T-helper 2 cell treated with Interferon-gamma antibody and Interleukin-4, amounts not matched to agents 100 ng/mL and 5 ng/mL, for 36 hours (primary cell): ENCODE measurements around the gene ARAP1. TPM values are rescaled to one million over a fixed set of nuclear protein-coding genes. Genes with fewer than 3 reads are reported as not detected.

Experiments used
- intact Hi-C: fragments of 100-400 bp; cut with micrococcal nuclease; formaldehyde crosslinking; loops from one replicate; pipeline ENCODE4 v1.15.1; 2023
- total RNA-seq: library from RNA; stranded (reverse); gene quantifications from 2 replicates; pipeline ENCODE4 v1.2.3, GENCODE V29; 2022

ARAP1 gene
- total RNA-seq, 1 donor from 2014 or later: 86.3 TPM

DNA sequence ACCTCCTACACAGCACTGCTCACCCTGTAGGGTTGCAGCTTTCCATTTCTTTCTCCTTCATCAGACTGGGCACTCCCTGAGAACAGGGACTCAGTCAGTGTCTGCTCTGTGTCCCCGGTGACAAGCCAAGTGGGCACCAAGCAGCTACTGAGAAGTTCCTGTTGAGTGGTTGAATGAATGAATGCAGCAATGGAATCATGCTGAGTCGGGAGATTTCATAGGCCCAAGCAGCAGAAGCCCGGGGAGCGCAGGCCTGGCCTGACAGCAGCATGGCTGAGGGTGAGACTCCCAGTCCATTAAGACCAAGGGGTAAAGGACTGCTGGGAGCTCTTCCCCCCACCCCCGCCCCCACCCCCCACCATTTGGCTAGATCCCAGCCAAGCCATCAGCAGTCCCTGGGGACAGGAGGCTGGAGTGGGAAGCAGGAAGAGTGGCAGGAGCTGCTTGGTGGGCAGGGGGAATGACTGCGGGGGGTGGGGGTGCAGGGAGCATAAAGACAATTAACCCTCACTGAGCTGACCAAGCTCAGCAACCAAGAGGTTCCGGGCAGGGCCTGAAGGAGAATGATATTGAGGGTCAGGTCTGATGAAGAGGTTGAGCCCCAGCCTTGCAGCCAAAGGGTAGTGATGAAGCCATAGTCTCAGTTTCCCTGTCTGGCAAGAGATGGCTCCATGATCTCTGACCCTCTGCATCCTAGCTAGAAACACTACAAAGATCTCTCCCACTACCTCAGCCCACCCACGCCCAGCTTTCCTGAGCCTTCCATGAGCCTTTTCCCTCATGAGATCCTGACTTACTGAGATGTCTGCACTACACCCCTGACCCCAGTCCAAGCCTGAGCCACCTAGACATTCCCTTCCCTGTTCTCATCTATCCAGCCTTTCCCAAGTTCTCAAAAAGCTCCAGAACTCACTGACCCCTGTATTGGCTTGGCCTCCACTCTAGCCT lies 80.8 kb downstream of the ARAP1 start:
- intact Hi-C loops: no loop called here

DNA sequence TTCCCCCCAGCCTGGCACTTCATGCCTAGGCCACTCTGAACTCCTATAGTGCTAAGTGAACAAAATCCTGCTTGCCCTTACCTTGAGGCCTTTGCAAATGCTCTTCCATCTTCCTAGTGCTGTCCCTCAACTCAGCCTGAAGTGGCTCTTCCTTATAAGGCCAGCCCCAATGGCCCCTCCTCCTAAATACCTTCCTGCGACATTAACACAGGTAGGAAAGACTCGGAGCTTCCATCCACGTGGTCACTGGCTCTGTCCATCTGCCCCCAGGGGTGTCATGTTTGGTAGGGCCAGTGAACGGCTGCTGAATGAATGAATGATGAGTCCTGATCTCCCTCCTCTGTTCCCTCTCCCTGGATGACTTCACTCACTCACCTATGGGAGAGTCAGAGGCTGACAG lies 82.2 kb downstream of the ARAP1 start:
- intact Hi-C loops: no loop called here

DNA sequence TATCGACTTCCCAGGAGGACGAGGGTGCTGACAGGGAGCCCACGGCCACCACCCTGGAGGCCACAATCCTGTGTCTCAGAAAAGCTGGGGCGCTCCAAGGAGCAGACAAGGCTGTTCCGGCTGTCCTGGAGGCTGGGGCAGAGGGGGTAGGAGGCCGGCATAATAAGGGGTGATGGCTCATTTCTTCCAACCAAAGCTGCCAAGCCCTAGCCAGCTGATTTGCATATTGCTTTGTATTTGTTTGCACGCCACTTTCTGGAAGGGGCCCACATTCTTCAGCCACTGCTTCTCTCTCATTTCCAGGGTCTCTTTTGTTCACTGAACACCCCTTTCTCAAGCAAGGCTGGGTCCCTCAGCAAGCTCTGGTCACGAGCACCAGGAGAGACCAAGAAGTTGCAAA lies 82.7 kb downstream of the ARAP1 start:
- intact Hi-C loops: no loop called here

DNA sequence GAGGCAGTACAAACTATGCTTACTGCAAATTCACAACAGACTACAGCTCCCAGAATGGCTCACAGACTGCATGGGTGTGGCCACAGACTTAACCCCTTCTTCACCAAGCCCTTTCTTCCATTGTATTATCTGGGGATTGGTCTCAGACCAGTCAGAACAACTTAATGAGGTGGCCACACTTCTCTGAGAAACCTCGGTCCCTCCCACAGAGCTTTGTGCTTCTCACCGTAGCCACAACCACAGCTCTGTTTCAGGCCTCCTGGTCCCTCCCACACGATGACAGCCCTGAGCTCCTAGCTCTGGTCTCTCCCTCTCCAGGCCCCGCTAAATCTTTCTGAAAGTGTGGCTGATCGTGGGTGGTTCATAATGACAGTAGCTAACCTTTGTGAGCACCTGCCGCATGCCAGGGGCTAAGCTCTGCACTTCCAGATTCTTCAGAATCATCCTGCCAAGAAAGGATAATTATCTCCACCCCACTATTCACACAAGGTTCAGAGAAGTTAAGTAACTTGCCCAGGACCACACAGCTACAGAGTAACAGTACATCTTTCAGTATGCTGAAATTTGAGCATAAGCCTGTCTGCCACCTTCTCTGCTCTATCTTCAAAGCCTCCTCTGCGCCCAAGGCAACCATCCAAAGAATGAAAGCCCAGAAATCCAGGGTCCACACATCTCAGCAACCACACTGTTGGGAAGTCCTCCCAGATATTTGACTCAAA lies 83.4 kb downstream of the ARAP1 start:
- intact Hi-C loops: no loop called here

DNA sequence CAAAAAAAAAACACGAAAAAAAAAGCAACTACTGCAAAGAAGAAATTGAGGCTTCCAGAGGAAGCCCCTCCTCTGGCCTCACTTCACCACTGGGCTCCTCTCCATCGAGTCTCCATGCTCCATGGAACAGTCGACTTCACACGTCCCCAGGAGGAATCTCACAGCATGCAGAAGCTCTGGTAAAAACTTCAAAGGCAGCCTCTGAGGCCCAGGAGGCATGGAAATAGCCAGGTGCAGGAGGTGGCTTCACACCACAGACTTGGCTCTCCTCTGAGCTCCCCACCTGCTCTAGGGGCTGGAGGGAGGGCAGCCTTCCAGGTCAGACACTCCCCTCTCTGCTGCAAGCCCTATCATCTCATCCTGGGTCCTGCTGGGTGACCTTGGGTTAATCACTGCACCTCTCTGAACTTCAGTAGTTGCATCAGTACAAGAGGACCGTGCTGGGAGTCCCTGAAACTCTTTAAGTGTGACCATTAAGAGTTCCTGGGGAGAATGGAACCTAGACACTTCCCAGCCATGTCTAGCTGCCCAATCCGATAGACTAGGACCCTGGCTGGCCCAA lies 86.2 kb downstream of the ARAP1 start:
- intact Hi-C loops: no loop called here

DNA sequence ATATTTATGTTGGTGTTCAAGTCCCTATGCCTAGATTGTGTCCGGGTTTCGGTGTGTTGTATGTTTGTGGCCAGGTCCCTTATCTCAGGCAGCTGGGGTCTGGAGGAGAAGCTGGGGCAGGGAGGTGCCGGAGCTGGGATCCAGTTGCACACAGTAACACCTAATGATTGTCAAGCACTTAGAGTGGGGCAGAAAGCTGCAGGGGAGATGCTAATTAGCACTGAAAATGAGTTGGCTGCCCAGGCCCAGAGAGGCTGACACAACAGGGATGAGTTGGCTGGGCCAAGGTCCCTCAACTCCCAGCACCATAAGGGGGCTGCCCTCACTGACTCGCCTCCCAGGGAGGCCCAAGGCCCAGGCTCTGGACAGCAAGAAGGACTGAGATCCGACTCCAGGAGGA lies 90.2 kb downstream of the ARAP1 start:
- intact Hi-C loops: no loop called here

DNA sequence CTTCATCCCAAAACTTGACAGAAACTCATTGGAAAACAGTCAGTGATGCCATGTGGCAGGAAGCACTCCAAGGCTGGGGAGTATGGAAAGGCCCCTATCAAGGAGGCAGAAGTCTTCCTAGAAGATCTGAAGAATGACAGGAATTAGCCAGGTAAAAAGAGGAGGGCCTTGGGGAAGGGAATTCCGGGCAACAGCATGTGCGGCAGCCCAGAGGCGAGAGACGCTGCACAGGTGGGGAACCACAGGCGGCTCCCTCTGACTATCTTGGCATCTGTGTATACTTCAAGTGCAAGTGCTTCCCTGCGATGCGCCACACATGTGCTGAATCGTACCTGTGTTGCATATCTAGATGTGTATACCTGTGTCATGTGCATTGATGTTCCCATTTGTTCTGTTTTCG lies 90.7 kb downstream of the ARAP1 start:
- intact Hi-C loops: no loop called here

DNA sequence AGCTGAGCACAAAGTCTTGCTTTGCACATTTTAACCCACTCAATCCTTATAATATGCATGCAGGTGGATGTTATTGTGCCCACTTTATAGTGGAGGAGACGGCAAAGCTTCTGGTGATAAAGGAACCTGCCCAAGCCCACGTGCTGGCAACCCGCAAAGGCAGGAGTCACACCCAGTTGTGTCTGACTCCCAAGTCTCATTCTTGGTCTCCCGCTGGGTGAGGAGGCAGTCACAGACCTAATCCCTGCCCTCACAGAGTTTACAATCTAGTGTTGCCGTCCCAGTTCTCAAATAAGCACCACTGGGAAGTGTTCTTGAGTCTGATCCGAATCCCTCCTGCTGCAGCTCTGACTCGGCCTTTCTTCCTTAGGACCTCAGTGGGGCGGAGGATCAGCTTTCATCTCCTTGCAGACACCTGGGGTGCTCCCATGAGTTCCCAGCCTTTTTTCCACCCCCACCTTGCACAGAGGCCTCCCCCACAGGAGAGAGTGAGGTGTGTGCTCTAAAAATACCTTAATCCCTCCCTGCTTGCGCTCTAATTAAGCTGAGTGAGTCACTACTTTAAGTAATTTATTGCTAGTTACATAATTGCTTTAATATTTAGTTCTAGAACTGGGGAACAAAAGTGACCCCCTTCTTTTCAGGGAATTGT lies 93.1 kb downstream of the ARAP1 start:
- intact Hi-C loops: no loop called here

DNA sequence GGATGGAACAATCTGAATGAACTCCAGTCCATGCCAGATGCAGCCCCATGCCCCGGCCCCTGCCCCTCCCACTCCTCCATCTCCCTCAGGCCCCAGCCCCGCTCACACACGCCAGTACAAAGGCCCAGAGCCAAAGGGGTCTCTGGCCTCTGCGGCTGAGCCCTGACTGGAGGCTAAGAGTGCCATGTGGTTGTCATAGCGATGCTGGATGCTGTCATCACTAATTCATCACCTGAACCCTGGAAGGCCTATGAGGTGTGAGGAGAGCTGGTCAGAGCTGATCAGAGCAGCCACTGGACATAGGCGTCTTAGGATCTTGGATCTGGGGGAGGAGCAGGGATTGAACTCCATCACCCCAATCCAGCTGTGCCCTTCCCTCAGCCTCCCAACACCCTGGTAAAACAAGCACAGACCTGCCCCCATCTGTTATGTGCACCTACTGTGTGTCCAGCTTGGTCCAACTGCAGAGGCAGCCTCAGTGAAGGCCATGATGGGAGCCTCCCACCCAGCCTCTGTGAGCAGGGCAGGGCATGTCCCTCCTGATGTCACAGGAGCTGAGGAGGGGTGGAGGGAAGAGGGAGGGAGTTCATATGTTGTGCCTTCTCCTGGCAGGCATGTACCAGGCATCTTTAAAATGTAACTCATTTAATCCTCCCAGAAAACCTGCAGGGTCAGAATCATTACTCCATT lies 94.7 kb downstream of the ARAP1 start:
- intact Hi-C loops: no loop called here

DNA sequence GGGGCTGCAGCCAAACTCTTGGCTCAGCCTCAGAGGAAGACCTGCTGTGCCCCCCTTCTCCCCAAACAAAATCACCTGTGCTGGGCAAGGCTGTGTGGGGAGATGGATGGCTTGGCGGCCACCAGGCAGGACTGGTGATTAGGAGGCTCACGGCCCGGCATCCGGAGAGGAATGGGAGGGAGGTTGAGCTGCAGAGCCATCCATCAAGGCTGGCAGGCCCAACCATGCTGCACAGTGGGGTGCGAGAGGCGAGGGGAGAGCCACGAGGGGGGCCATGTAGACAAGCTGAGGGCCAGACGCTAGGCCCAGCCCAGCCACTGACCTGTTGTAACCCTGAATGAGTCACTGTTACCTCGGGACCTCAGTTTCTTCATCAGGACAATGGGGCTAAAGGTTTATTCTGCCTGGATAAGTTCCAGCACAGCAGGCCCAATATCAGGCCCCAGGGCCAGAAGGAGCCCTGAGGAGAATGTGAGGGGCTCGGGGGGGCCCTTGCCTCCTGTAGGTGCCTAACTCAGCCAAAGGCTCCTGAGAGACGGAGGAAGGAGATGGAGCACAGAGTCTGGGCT lies 96.2 kb downstream of the ARAP1 start:
- intact Hi-C loops: no loop called here

DNA sequence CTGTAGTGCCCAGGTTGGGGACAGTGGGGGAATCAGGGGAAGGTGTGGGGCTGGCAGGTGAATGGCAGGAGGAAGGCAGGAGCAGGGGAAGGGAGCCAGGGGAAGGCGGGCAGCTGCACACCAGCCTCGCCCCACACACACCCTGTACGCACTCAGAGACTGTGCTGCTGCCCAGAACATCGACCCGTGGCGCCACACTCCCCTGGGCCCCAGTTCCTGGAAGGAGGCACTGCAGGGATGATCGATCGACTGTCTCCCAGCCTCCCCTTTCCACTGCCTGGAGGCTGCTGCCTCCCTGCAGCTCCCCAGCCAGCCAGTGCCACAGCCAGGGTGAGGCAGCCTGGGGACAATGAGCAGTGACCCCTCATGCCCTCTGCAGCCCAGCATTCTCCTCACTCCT lies 97.2 kb downstream of the ARAP1 start:
- intact Hi-C loops: no loop called here

DNA sequence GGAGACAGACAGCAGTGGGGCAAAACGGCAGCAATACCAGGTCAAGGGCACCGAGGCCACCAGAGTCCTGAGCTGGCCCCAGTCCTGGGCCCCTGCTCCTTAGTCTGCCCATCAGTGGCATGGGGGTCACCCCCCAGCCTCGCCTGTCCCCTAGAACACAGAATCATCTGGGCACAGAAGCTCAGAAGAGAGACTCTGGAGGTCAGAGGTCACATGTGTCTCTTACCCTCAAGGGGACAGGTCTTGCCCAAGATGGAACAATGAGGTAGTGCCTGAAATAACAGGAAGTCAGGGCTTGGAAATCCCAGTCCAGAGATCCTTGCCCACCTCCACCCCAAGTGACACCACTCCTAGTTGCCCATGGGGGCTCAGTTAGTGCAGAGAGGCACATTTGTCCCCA lies 98.6 kb downstream of the ARAP1 start:
- intact Hi-C loops: no loop called here

DNA sequence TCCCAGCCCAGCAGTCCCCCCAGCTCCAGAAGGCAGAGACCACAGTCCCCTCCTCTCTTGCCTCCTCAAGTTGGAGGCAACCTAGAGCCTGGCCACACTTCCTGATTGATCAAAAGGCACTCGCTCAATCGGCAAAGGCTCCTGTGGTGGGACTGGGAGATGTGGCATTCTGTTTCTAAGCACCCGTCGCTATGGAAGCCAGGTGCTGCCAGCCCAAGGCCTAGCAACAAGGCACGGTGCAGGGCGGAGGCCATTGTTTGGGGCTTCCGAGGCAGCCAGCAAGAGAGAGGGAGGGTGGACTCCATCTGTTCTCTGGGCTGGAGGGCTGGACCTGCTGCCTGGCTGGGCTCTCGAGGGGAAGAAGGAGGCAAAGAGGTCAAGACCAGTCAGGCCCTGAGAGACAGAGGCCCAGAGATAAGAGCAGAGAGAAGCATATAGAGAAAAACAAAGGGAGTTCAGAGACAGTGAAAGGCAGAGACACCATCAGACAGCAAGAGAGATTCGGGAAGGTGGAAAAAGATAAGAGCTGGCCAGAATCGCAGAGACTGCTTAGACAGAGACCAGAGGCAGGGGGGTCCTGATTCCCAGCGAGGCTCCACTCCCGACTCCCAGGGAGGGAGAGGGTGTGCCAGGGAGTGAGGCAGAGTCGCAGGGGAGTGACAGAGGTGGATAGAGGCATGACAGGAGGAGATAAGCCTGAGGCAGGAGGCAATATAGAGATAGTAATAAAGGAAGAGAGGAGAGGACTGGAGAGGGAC lies 99.2 kb downstream of the ARAP1 start:
- intact Hi-C loops: no loop called here

DNA sequence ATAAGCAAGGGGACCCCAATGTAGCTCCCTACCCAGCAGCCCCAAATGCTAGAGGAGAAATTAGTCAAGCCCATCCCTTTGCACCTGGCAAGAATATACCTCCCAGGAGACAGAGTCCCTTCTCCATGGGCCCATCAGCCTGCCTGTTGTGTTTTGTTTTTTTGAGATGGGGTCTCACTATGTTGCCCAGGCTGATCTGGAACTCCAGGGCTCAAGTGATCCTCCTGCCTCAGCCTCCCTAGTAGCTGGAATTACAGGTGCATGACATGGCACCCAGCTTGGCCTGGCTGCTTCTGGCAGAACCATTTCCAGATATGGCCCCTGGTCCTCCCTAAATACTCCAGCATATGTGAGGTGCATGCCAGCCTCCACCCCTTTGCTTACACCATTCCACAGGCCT lies 100.1 kb downstream of the ARAP1 start:
- intact Hi-C loops: no loop called here

DNA sequence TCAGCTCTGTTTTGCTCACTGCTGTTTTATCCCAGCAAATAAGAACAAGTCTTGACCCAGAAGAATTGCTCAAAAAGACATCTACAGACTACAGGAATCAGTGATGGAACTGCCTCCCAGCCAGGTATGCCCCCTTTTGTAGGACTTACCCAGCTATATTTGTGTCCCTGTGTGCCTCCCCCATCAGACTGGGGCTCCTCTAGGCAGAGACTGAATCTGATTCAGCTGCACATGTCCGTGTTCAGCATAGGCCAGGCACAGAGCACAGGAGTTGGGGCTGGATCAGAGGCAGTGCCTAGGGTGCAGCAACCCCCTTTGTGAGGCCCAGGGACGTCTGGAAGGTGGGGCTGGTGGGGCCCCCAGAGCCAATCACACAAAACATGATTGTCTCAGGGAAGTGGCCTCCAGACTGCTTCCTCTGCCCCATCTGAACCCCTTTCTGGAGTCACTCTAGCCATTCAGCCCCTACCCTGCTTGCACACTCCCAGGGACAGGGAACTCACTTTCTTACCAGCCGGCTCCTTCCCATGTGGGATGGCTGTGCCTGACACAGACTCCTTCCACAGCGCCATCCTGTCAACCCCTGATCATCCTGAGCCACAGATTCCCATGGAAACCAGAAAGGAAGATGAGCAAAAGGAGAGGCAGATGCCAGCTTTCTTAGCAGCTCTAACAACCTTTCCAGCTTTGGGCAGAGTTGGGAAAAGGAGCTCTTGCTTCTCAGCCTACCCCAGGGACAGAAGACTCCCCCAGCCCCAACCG lies 102.8 kb downstream of the ARAP1 start:
- intact Hi-C loops: no loop called here

DNA sequence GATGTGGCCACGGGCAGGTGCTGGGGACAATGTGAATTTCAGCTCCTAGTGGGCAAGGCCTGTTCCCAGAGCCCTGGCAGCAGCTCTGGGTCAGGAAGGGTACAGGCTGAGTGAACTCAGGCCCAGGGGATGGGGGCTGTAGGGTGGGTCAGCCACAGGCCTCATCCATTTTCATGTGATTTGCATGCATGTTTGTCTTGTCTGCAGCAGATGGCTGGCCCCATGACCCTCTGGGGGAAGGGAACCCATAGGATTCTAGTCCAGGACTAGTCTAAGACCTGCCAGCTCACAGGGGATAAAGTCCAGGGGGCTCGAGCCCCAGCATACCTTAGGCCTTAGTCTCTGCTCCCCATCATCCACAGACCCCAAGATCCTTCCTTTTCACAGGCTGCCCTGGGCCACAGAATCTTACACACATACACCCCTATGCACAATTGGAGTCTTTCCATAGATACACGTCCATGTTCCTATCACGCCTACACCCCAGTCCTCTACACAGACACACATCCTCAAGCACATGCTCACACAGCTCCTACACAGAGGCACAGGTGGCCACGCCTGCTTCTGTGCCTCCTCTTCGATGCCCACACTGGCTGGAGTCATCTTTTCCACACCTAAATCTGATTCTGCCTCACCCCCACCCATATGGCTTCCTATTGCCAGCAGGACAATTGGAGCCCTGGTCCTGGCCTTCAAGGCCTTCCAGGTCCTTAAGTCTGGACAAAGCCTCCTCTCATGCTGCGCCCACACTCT lies 103.6 kb downstream of the ARAP1 start:
- intact Hi-C loops: no loop called here

DNA sequence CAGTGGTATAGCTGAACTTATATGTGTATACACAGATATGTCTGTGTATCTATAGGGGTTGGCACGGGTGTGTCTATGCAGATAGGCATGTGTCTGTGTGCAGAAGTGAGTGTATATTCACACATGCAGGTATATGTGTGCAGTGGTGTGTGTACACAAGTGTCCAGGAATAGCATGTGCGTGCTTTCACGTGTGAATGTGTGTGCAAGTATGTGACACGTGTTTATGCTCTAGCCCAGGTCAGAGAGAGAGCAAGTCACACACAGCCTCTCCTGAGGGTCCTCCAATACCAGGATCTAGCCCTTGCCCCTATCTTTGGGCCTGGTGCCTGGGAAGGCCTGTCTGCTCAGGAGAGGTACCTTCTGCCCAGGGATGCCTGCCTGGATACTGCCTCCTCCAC lies 104.3 kb downstream of the ARAP1 start:
- intact Hi-C loops: no loop called here

DNA sequence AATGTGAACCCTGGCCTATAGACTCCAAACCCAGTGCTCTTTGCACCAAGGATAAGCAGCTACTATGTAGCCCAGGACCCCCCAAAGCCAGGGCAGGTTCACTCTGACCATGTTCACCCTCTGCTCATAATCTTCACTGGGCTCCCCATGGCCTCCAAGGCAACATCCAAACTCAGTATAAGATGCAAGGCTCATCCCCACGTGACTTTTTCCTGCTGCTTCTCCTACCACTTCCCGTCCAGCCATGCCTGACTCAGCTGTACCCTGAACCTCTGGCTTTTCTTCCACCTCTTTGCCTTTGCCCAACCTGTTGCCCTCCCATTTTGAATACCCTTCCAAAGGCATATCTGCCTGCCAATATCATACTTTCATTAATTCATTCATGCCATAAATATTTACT lies 105.7 kb downstream of the ARAP1 start:
- intact Hi-C loops: no loop called here

DNA sequence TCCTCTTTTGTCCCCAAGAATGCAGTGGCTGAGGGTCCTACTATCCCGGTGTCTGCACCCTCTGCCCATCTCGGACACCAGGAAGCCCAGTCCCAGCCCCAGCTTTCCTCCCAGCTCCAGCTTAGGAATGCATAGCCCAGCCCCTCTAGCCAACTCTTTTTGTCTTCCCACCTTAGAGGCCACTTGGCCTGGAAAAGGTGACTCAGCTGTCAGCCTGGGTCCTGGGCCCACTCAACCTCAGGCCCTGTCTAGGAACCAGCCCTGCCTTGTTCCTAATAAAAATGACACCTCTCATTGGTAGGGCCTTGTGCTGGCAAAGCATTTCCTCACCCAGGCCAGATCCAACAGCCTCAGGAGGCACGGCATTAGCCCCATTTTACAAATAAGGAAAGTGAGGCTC lies 106.2 kb downstream of the ARAP1 start:
- intact Hi-C loops: no loop called here
